Endothelial cell of umbilical vein (primary cell): ENCODE measurements around the gene FBLN2. TPM values are rescaled to one million over a fixed set of nuclear protein-coding genes. Genes with fewer than 3 reads are reported as not detected.

Experiments used
- BruUV-seq: library from RNA; stranded (reverse); fragments of 400-500 nt; replicated peaks from 2 replicates; lab custom pipeline; 2021; lab: Mats Ljungman, UMichigan
- CTCF ChIA-PET: fragments of 300-600, 350-600 bp; sonication (Branson Sonifier 250); formaldehyde crosslinking; loops from one replicate; lab custom pipeline; 2021; ENCODE audit warnings: antibody characterized with exemption, inconsistent platforms; lab: Charles Lee
- POLR2A ChIA-PET: fragments of 300-600, 350-600 bp; sonication (Branson Sonifier 250); formaldehyde crosslinking; loops from one replicate; lab custom pipeline; 2021; ENCODE audit warnings: antibody characterized with exemption, inconsistent platforms; lab: Charles Lee
- DNase-seq: peaks from one replicate; pipeline ENCODE4 v3.0.0-alpha.2; 2011; ENCODE audit warnings: low read depth, low spot score
- FAIRE-seq: peaks from 2 replicates; lab custom pipeline; 2011; peaks lifted over from hg19 to GRCh38; lab: Jason Lieb, UNC
- H2AFZ ChIP-seq: 2 replicates; pipeline ENCODE4 v1.6.0; 2012; ENCODE audit warnings: low read depth, low read length, control low read depth, inconsistent platforms
- H3K27ac ChIP-seq: 2 replicates; pipeline ENCODE4 v1.5.1; 2011; ENCODE audit warnings: low read depth, mild to moderate bottlenecking, control low read depth, low read length, moderate library complexity; ENCODE audit not compliant: insufficient read depth
- H3K27me3 ChIP-seq, 2 experiments: 2 replicates each; pipeline versions ENCODE4 v1.6.0 to v1.6.1; 2011; ENCODE audit warnings: low read length in 2 of 2, mixed read lengths in 1 of 2; ENCODE audit not compliant: control insufficient read depth in 2 of 2, insufficient read depth in 2 of 2
- H3K36me3 ChIP-seq, 2 experiments: 2 replicates in 1 of 2; 3 replicates in 1 of 2; pipeline ENCODE4 v1.5.1; 2011; ENCODE audit warnings: low read length in 2 of 2, mild to moderate bottlenecking in 1 of 2, moderate library complexity in 1 of 2; ENCODE audit not compliant: control insufficient read depth in 2 of 2, insufficient read depth in 2 of 2; ENCODE audit errors: extremely low read depth in 1 of 2
- H3K4me1 ChIP-seq: 3 replicates; pipeline ENCODE4 v1.5.1; 2011; ENCODE audit warnings: mild to moderate bottlenecking, low read length; ENCODE audit not compliant: control insufficient read depth, insufficient read depth; ENCODE audit errors: extremely low read depth
- H3K4me2 ChIP-seq: 2 replicates; pipeline ENCODE4 v1.6.1; 2011; ENCODE audit warnings: low read length, control low read depth, mixed read lengths; ENCODE audit not compliant: insufficient read depth
- H3K4me3 ChIP-seq, 3 experiments: fragments of 200-600 bp in 1 of 3; sonication (generic), shearing (Covaris generic) in 1 of 3; replicated peaks in 1 of 3; 2 replicates each; pipeline ENCODE4 v1.5.1; 2011 to 2016; ENCODE audit warnings: control low read depth in 3 of 3, low read length in 3 of 3, mild to moderate bottlenecking in 2 of 3, inconsistent platforms in 1 of 3, low read depth in 1 of 3, moderate library complexity in 1 of 3; ENCODE audit not compliant: insufficient read depth in 1 of 3
- H3K79me2 ChIP-seq: 2 replicates; pipeline ENCODE4 v1.6.0; 2012; ENCODE audit warnings: low read length, inconsistent platforms; ENCODE audit not compliant: control insufficient read depth, insufficient read depth
- H3K9ac ChIP-seq: replicated peaks from 2 replicates; pipeline ENCODE3; 2011; ENCODE audit warnings: low read length, control low read depth; ENCODE audit not compliant: insufficient read depth; ENCODE audit errors: extremely low read depth
- H3K9me1 ChIP-seq: replicated peaks from 3 replicates; pipeline ENCODE4 v1.6.0; 2011; ENCODE audit warnings: mild to moderate bottlenecking, low read length; ENCODE audit not compliant: control insufficient read depth, insufficient read depth; ENCODE audit errors: extremely low read depth
- H3K9me3 ChIP-seq: replicated peaks from 2 replicates; pipeline ENCODE4 v1.5.1; 2012; ENCODE audit warnings: low read length, inconsistent platforms; ENCODE audit not compliant: control insufficient read depth, insufficient read depth
- H4K20me1 ChIP-seq: replicated peaks from 2 replicates; pipeline ENCODE3; 2011; ENCODE audit warnings: mild to moderate bottlenecking, low read length; ENCODE audit not compliant: control insufficient read depth, insufficient read depth; ENCODE audit errors: extremely low read depth
- CTCF ChIP-seq, 2 donors: IDR thresholded peaks; 1 replicate in 1 of 2; 2 replicates in 1 of 2; pipeline ENCODE4 v1.5.1; 2011; ENCODE audit warnings: low read length in 2 of 2, mild to moderate bottlenecking in 2 of 2, moderate library complexity in 2 of 2, control low read depth in 1 of 2, inconsistent platforms in 1 of 2, low read depth in 1 of 2; ENCODE audit not compliant: insufficient read depth in 1 of 2; ENCODE audit errors: extremely low read depth in 1 of 2
- EZH2 ChIP-seq: IDR thresholded peaks from 2 replicates; pipeline ENCODE4 v1.6.1; 2012; ENCODE audit warnings: borderline replicate concordance, low read depth, mild to moderate bottlenecking, moderate library complexity, low read length, inconsistent platforms; ENCODE audit not compliant: severe bottlenecking
- FOS ChIP-seq: IDR thresholded peaks from 2 replicates; pipeline ENCODE4 v1.6.1; 2011; ENCODE audit warnings: mild to moderate bottlenecking, low read length, moderate library complexity, borderline replicate concordance; ENCODE audit not compliant: insufficient read depth
- GATA2 ChIP-seq: IDR thresholded peaks from 2 replicates; pipeline ENCODE4 v1.7.0; 2011; ENCODE audit warnings: low read depth, mild to moderate bottlenecking, moderate library complexity, mixed read lengths, low read length; ENCODE audit not compliant: insufficient read length, insufficient read depth
- JUN ChIP-seq: IDR thresholded peaks from 2 replicates; pipeline ENCODE4 v1.6.1; 2011; ENCODE audit warnings: borderline replicate concordance, low read depth; ENCODE audit not compliant: insufficient read length, insufficient read depth
- MAX ChIP-seq: IDR thresholded peaks from 2 replicates; pipeline ENCODE4 v1.6.1; 2011; ENCODE audit not compliant: insufficient read depth, insufficient read length
- MYC ChIP-seq: IDR thresholded peaks from one replicate; pipeline ENCODE4 v1.6.1; 2011; ENCODE audit warnings: mild to moderate bottlenecking, low read depth, low read length
- POLR2A ChIP-seq: IDR thresholded peaks from 2 replicates; pipeline ENCODE4 v1.6.1; 2012; ENCODE audit warnings: low read depth, mild to moderate bottlenecking, control low read depth, low read length
- POLR2AphosphoS5 ChIP-seq: IDR thresholded peaks from 2 replicates; pipeline ENCODE4 v1.6.1; 2012; ENCODE audit warnings: low read depth, mild to moderate bottlenecking, control low read depth, low read length, moderate library complexity; ENCODE audit not compliant: insufficient read depth
- dilution Hi-C: fragments of 300-500 bp; cut with MboI; formaldehyde crosslinking; loops from one replicate; pipeline ENCODE4 v1.15.0; 2019; ENCODE audit warnings: low sequenced_read_pairs; ENCODE audit not compliant: extremely low pct_ligation_motif_present
- intact Hi-C: fragments of 100-400 bp; cut with micrococcal nuclease; formaldehyde crosslinking; loops from one replicate; pipeline ENCODE4 v1.10.0; 2022
- polyA plus RNA-seq, 4 experiments: library from polyadenylated mRNA; depleted of rRNA in 3 of 4; stranded (reverse) in 3 of 4; unstranded in 1 of 4; fragments of >200 nt; gene quantifications; 2 replicates each; pipeline versions ENCODE4 v1.2.1 to v1.2.3, GENCODE V29; 2011 to 2012; ENCODE audit warnings: missing spikeins in 1 of 4
- total RNA-seq: library from RNA; stranded (reverse); gene quantifications from 2 replicates; pipeline ENCODE4 v1.2.3, GENCODE V29; 2021

Gene FBLN2
- total and polyA plus RNA-seq, 2 donors (not counting 3 experiments of a cell fraction or from before 2014, with no cell fraction given) = 1.4 to 1.9 TPM

GRCh38 chr3:13580256-13581023 is 31.5 kb downstream of the FBLN2 start:
- ChIA-PET CTCF (interaction anchor here (0.9 kb wide), 1 partner anchor 68 kb away, joined by 3 read pairs; no protein-coding TSS in a partner anchor), POLR2A (no interaction called here)
- TF ChIP-seq GATA2 (no peak), MAX (no peak), POLR2A (no peak), MYC (no peak), CTCF (IDR thresholded peaks at IDR 0.05; ENCODE audit: extremely low read depth in 1 of 2, insufficient read depth in 1 of 2, low read depth in 1 of 2, low read length in 2 of 2) (no peak), JUN (no peak), FOS (no peak), POLR2AphosphoS5 (no peak), EZH2 (no peak)
- Histone ChIP-seq H2AFZ (no peak overlapping the region), H3K27ac (no peak overlapping the region), H3K9ac (no peak overlapping the region), H3K9me3 (no peaks in the 10 kb centered on the region), H3K4me1 (no peaks in the 10 kb centered on the region), H3K27me3 (no peaks in the 10 kb centered on the region), H3K36me3 (no peaks in the 10 kb centered on the region), H3K4me2 (no peak overlapping the region), H3K4me3 (no peak overlapping the region), H3K9me1 (no peaks in the 10 kb centered on the region), H3K79me2 (no peaks in the 10 kb centered on the region), H4K20me1 (no peaks in the 10 kb centered on the region)
- DNase-seq (no peak), FAIRE-seq (no peak)
- dilution Hi-C loops (no loop called here), intact Hi-C loops (no loop called here)
- no TSS peak for BruUV-seq
